SK-N-SH treated with all-trans-retinoic acid at 6 μM for 48 hours (cell line): ENCODE measurements around the gene ZAP70.

Experiments
- ISL1 ChIP-seq: fragments of 250-450 bp; sonication (Bioruptor Pico); IDR thresholded peaks from 2 replicates; pipeline ENCODE4 v2.1.2; 2022; ENCODE audit warnings: mild to moderate bottlenecking, moderate library complexity
- OSR1 ChIP-seq: fragments of 250-450 bp; sonication (Bioruptor Pico); IDR thresholded peaks from 2 replicates; pipeline ENCODE4 v1.8.0; 2022; ENCODE audit warnings: moderate library complexity, mild to moderate bottlenecking, inconsistent platforms
- ZFP3 ChIP-seq: fragments of 250-450 bp; sonication (Bioruptor Pico); IDR thresholded peaks from 2 replicates; pipeline ENCODE4 v1.5.0; 2020; ENCODE audit warnings: mild to moderate bottlenecking, moderate library complexity
- TF ChIP-seq, protein P1 (sequence below): fragments of 250-450 bp; sonication (Bioruptor Pico); IDR thresholded peaks from 2 replicates; pipeline ENCODE4 v1.5.0; 2020; ENCODE audit warnings: mild to moderate bottlenecking, moderate library complexity

DNA sequence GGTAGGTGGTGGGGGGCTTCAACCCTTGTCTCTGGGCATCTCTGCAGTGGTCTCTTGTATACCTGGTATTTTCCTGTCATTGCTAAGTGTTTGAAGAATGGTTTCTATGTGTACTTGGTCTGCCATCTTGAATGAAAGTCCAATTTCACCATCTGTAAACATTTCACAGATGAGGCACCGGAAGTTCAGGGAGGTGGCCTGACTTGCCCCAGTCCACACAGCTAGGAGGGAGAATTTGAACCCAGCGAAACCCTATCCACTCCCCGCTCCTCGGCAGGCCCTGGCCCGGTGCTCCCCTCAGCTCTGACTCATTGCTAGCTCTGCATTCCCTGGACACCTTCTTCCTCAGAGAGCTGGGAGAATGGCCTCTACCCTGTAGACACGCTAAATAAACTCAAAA, 30.5 kb downstream of the ZAP70 start:
- TF ChIP-seq, protein P1, sequence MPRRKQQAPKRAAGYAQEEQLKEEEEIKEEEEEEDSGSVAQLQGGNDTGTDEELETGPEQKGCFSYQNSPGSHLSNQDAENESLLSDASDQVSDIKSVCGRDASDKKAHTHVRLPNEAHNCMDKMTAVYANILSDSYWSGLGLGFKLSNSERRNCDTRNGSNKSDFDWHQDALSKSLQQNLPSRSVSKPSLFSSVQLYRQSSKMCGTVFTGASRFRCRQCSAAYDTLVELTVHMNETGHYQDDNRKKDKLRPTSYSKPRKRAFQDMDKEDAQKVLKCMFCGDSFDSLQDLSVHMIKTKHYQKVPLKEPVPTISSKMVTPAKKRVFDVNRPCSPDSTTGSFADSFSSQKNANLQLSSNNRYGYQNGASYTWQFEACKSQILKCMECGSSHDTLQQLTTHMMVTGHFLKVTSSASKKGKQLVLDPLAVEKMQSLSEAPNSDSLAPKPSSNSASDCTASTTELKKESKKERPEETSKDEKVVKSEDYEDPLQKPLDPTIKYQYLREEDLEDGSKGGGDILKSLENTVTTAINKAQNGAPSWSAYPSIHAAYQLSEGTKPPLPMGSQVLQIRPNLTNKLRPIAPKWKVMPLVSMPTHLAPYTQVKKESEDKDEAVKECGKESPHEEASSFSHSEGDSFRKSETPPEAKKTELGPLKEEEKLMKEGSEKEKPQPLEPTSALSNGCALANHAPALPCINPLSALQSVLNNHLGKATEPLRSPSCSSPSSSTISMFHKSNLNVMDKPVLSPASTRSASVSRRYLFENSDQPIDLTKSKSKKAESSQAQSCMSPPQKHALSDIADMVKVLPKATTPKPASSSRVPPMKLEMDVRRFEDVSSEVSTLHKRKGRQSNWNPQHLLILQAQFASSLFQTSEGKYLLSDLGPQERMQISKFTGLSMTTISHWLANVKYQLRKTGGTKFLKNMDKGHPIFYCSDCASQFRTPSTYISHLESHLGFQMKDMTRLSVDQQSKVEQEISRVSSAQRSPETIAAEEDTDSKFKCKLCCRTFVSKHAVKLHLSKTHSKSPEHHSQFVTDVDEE, result no peak
- no peak for TF ChIP-seq ISL1 (CRISPR knock-in tag)
- TF ChIP-seq OSR1 (CRISPR knock-in tag), result no peak
- TF ChIP-seq ZFP3 (CRISPR knock-in tag), result no peak
